NCI-H1092 (cell line): Measurements from ENCODE around the gene CCDC43.
A peak's percentile ranks its signal among the peaks of the same experiment; 100 is the strongest.
"Not testable (repeated sequence)": the region's sequence is repeated elsewhere in the genome, so short reads cannot be mapped to it uniquely, and the experiment has no call there.

Experiments
- DNase-seq: peaks from one replicate; lab custom pipeline; 2025; lab: John Stamatoyannopoulos, UW

CCDC43 gene

GRCh38 chr17:44689477-44690217 lies at the start of gene CCDC43:
Gene CCDC43, minus strand, starts transcription at chr17:44689776. Its CDS starts 23 bp downstream, at chr17:44689753.
- peak; percentile 69 for DNase-seq

- DNase-seq = no peak
Observed at GRCh38 chr17:44738214-44738906, 48.8 kb upstream of the CCDC43 start.

GRCh38 chr17:44736551-44737240 lies 47.1 kb upstream of the CCDC43 start:
- DNase-seq = no peak

- DNase-seq = no peak
Observed at GRCh38 chr17:44734272-44734671, 44.7 kb upstream of the CCDC43 start.

- DNase-seq = no peak
Observed at GRCh38 chr17:44733753-44734152, 44.2 kb upstream of the CCDC43 start.

- DNase-seq = not testable (repeated sequence)
Observed at GRCh38 chr17:44726121-44726520, 36.5 kb upstream of the CCDC43 start.

- no peak for DNase-seq
Observed at GRCh38 chr17:44722254-44722653, 32.7 kb upstream of the CCDC43 start.

GRCh38 chr17:44719444-44719843 lies 29.9 kb upstream of the CCDC43 start:
- DNase-seq = no peak

GRCh38 chr17:44708401-44709263 lies 19.1 kb upstream of the CCDC43 start, which contains the start of gene DBF4B:
Gene DBF4B, plus strand, starts transcription at chr17:44708665. Its CDS starts 156 bp downstream, at chr17:44708821.
- peak; percentile 84 for DNase-seq

GRCh38 chr17:44707755-44708400 lies 18.3 kb upstream of the CCDC43 start:
- DNase-seq = no peak

- DNase-seq = not testable (repeated sequence)
Observed at GRCh38 chr17:44700288-44700687, 10.7 kb upstream of the CCDC43 start.

- DNase-seq = no peak
Observed at GRCh38 chr17:44693609-44694008, 4.0 kb upstream of the CCDC43 start.

GRCh38 chr17:44690746-44691306 lies 1.2 kb upstream of the CCDC43 start:
- DNase-seq = not testable (repeated sequence)

- no peak for DNase-seq
Observed at GRCh38 chr17:44688675-44689476, 700 bp downstream of the CCDC43 start.

- DNase-seq = no peak
Observed at GRCh38 chr17:44688200-44688599, 1.4 kb downstream of the CCDC43 start.

- DNase-seq = no peak
Observed at GRCh38 chr17:44687756-44688155, 1.8 kb downstream of the CCDC43 start.

GRCh38 chr17:44683303-44683702 lies 6.3 kb downstream of the CCDC43 start:
- not testable (repeated sequence) for DNase-seq

GRCh38 chr17:44677136-44677535 lies 12.4 kb downstream of the CCDC43 start:
- DNase-seq = no peak

GRCh38 chr17:44673893-44674292 lies 15.7 kb downstream of the CCDC43 start:
- no peak for DNase-seq

GRCh38 chr17:44672479-44673093 lies 17.0 kb downstream of the CCDC43 start:
- no peak for DNase-seq
